Panc1 (cell line): ENCODE measurements around the gene LRRC8C.
"Not testable (repeated sequence)": the region's sequence is repeated elsewhere in the genome, so short reads cannot be mapped to it uniquely, and the experiment has no call there.

ENCODE experiments used
- CTCF ChIP-seq: fragments of 450-650 bp; IDR thresholded peaks from 2 replicates; pipeline ENCODE4 v1.5.1; 2017; ENCODE audit warnings: mild to moderate bottlenecking
- POLR2AphosphoS5 ChIP-seq: IDR thresholded peaks from 2 replicates; pipeline ENCODE4 v1.6.1; 2012; ENCODE audit warnings: mild to moderate bottlenecking, low read depth, low read length, moderate library complexity
- REST ChIP-seq, 2 experiments: IDR thresholded peaks; 2 replicates each; pipeline ENCODE4 v1.6.1; 2011 to 2012; ENCODE audit warnings: low read depth in 2 of 2, control low read depth in 1 of 2, low read length in 1 of 2, mild to moderate bottlenecking in 1 of 2, moderate library complexity in 1 of 2; ENCODE audit not compliant: insufficient read depth in 1 of 2

GRCh38 chr1:89704885-89705284 lies 72.0 kb downstream of the LRRC8C start:
- not testable (repeated sequence) for TF ChIP-seq CTCF; POLR2AphosphoS5; REST (IDR thresholded peaks at IDR 0.05; ENCODE audit: insufficient read depth in 1 of 2, low read depth in 2 of 2, low read length in 1 of 2)
